Endometrial microvascular endothelial cells (primary cell): ENCODE results near the gene METAP2. TPM values are rescaled to one million over a fixed set of nuclear protein-coding genes. Genes with fewer than 3 reads are reported as not detected.
"Not testable (repeated sequence)": the region's sequence is repeated elsewhere in the genome, so short reads cannot be mapped to it uniquely, and the experiment has no call there.

ENCODE experiments used
- in situ Hi-C: cut with HindIII; loops from 2 replicates; pipeline ENCODE4 v1.10.0; 2017; ENCODE audit warnings: low sequenced_read_pairs, low pct_unique_long_range_greater_than_20kb; ENCODE audit errors: inconsistent ontology term
- total RNA-seq: library from RNA; depleted of rRNA; stranded (reverse); fragments of >200 nt; gene quantifications from one replicate; pipeline ENCODE4 v1.2.3, GENCODE V29; 2015; ENCODE audit errors: inconsistent ontology term

METAP2 gene
- total RNA-seq, 1 donor from 2014 or later: 62.7 TPM

- in situ Hi-C loops: no loop called here
Observed at GRCh38 chr12:95460105-95460504, 13.8 kb upstream of the METAP2 start.

GRCh38 chr12:95460896-95461295 lies 13.1 kb upstream of the METAP2 start:
- in situ Hi-C loops: no loop called here

DNA sequence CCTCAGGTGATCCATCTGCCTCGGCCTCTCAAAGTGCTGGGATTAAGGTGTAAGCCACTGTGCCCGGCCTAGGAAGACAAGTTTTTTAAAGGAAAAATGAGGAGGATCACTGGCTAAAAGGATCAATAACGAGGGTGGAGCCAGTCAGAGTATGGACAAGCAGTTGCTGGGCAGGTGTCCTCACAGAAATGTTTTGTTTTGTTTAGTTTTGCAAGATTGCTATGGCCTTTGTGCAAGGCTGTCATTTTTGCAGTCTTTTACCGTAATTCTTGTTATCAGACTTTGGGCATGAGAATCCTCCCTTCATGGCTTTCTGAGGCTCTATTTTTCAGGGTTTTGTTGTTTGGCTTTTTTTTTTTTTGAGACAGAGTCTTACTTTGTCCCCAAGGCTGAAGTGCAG lies 11.9 kb upstream of the METAP2 start:
- in situ Hi-C loops: no loop called here

DNA sequence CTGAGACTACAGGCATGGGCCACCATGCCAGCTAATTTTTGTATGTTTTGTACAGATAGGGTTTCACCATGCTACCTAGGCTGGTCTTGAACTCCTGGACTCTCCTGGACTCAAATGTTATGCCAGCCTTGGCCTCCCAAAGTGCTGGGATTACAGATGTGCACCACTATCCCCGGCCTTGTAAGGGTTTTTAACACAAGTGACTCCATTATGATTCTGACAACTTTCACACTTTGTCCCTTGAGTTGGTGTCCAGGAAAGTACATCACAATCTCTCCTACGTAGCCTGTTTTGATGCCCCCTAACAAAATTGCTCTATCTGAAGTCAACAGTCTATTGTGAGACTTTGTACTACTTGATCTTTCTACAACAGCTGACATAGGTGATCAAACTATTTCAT lies 11.4 kb upstream of the METAP2 start:
- in situ Hi-C loops: no loop called here

DNA sequence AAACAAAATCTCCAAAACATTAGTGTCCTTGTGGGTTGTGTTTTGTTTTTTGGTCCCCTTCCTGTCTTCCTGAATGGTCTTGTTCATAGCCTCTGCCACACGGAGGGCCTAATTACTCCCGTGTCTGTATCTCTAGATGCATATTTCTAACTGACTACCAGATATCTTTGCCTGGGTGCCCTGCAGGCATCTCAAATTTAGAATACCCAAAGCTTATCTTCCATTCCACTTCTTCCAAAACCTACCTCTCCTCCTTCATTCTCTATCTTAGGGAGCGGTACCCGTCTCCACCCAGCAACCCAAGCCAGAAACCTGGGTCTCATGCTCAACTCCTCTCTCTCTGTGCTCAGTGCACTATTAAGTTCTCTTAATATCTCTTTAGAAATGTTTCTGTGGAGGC lies 10.9 kb upstream of the METAP2 start:
- in situ Hi-C loops: no loop called here

GRCh38 chr12:95463776-95464175 lies 10.2 kb upstream of the METAP2 start:
- in situ Hi-C loops: not testable (repeated sequence)

DNA sequence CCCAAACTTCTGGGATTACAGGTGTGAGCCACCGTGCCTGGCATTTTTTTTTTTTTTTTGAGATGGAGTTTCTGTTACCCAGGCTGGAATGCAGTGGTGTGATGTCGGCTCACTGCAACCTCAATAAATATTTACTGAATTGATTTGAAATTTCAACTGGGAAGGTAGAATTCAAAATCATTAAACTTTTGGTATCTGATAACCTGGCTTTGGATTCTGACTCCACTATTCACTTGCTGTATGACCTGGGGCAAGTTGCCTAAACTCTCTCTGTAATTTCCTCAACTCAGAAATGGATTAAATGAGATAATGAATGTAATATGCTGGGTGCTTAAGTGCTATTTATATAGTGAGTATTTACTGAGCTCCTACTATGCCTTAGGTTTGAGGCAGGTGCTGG lies 8.7 kb upstream of the METAP2 start:
- in situ Hi-C loops: no loop called here

DNA sequence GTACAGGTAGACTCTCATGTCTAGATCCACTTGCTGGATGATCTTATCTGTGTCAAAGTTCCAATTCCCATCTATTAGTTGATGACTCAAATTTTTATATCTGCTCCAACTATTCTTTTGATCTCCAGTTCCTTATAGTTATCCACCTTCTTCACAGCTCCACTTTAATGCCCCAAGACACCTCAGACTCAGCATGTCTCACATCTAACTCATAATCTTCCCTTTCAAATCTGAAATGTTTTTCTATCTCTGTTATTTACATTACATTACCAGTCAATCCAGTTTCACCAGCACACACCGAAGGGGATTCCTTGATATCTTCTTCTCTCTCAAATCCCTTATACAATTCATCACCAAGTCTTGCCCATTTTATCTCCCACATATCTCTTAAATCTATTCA lies 3.7 kb upstream of the METAP2 start:
- in situ Hi-C loops: no loop called here

DNA sequence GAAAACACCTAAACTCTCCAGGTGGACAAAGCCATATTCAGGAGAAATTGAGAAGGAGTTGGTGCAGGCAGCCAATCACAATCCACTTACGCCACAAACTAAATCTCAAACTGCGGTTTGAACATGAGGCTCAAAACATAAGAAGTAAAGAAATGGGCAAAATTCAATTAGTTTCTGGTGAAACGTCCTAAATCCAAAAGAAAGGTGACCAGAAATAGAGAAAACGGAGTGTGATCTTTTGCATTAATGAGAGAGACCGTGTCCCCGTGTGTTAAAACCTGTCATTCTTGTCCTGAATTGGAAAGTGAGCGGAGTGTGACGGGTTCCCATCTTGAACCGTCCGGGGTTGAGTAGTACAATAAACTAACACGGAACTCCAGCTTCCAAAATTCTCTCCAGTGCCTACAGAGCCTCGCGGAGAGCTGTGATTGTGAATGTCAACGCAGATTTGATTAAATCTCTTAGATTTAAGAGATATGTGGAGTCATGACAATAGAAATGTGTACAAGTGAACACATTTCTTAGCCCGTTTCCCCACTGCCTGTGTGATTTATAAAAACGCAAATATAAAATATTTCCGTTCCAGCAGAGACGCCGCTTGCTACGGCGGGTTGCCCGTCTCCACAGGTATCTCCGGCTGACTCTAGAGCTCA lies 595 bp upstream of the METAP2 start:
- in situ Hi-C loops: no loop called here

GRCh38 chr12:95474660-95474958 lies 657 bp downstream of the METAP2 start:
- in situ Hi-C loops: no loop called here

- in situ Hi-C loops: no loop called here
Observed at GRCh38 chr12:95480230-95480629, 6.3 kb downstream of the METAP2 start.

- in situ Hi-C loops: no loop called here
Observed at GRCh38 chr12:95481072-95481471, 7.1 kb downstream of the METAP2 start.

DNA sequence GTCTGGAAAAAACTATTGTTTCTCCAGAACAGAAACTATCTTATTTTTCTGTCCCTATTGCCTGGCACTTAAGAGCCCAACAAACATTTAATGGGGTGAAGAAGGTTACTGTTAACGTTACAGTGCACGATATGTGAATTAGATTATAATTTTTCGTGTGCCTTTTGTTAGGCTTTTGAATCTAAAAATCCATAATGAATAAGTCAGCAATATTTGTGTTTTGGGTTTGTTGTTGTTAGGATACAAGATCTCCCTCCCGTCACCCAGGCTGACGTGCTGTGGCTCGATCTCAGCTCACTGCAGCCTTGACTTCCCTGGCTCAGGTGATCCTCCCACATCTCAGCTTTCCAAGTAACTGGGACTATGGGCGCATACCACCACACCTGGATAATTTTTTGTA lies 7.9 kb downstream of the METAP2 start:
- in situ Hi-C loops: no loop called here

DNA sequence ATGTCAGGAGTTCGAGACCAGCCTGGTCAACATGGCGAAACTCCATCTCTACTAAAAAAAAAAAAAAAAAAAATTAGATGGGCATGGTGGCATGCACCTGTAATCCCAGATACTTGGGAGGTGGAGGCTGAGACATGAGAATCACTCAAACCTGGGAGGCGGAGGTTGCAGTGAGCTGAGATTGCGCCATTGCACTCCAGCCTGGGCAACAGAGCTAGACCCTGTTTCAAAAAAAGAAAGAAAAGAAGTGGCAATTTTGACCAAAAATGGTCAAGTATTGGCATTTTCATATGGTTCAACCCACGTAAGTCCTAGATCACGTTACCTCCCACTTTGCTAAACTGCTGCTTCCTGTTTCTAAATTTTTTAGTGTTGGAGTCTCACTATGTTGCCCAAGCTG lies 8.6 kb downstream of the METAP2 start:
- in situ Hi-C loops: not testable (repeated sequence)

DNA sequence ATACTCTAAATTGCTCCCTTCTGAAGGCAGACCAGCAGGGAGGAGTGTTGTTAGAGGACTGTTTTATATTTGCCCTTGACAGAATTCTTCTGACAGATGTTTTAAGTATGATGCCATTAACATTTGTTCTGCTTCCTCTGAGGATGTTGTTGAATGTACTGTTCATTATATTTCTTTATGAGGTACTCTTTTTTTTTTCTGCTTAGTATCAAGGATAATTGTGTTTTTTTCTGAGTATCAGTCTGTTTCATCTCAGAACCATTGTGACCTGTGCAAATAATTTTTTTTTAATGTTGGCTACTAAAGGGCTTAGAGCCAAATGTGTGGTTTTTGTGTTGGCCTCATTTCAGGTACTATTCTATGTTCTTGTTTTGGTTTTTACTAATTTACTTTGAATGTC lies 10.6 kb downstream of the METAP2 start:
- in situ Hi-C loops: no loop called here

DNA sequence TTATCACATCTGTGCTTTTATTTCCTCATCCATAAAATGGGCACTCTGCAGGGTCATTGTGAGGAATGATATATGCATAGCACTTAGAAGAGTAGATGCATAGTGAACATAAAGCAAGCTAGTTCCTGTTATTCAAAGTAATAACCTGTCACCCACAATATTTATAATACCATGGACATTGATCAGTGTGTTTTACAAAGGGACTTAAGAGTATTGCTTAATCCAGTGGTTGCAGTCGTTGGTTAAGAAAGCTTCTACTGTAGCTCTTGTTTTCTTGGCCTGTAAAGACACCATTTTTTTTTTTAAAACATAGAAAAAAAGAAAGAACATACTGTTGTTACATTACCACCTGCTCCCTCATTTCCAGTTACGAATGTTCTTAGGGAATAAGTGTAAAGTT lies 13.1 kb downstream of the METAP2 start:
- in situ Hi-C loops: no loop called here

DNA sequence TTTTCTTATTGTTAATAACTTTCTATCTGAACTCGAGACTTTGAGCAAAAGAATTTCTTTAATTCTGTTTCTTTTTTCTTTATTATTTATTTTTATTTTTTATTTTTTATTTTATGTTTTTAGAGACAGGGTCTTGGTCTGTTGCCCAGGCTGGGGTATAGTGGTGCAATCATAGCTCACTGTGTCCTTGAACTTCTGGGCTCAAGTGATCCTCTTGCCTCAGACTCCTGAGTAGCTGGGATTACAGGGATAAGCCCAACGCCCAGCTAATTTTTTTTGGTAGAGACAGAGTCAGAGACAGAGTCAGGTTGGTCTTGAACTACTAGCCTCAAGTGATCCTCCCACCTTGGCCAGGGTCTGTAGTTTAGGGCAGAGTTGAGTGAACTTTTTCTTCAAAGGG lies 18.5 kb downstream of the METAP2 start:
- in situ Hi-C loops: no loop called here

DNA sequence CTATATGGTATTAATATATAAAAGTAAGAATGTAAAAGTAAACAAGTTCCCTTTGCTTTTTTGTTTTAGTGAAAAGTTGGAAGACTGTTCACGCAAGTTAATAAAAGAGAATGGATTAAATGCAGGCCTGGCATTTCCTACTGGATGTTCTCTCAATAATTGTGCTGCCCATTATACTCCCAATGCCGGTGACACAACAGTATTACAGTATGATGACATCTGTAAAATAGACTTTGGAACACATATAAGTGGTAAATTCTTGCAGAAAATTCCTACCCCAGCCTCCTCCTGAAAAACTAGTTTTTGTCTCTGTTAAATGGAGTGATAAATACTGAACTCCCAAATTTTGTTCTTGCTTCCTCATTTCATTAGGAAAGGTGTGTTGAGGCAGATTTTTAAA lies 20.9 kb downstream of the METAP2 start:
- in situ Hi-C loops: no loop called here

DNA sequence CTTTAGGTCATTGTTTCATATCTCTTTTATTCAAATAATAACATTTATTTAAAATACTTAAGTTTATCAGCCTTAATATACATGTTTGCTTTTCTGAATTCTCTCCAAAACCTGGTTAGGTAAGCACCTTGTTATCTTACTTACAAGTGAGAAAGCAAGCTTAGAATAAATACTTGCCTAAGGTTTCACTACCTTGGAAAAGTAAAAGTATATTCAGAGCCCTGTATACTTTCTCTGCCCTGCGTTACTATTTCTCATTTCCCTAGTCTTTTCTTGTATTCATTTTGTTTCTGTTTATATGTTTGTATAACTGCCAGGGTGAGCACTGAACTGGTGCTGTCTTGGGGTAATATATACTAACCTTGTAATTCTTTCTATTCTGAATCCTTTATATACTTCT lies 21.5 kb downstream of the METAP2 start:
- in situ Hi-C loops: no loop called here

DNA sequence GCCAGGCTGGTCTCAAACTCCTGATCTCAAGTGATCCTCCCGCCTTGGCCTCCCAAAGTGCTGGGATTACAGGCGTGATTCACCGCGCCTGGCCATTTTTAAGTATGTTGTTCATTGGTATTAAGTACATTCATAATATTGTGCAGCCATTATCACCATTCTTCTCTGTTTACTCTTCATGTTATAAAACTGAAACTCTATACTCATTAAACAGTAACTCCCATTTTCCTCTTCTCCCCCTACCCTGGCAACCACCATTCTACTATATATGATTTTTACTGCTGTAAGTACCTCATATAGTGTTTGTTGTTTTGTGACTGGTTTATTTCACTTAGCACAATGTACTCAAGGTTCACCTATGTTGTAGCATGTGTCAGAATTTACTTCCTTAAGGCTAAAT lies 23.1 kb downstream of the METAP2 start:
- in situ Hi-C loops: no loop called here

- in situ Hi-C loops: no loop called here
Observed at GRCh38 chr12:95498968-95499367, 25.0 kb downstream of the METAP2 start.

- in situ Hi-C loops: no loop called here
Observed at GRCh38 chr12:95499772-95500171, 25.8 kb downstream of the METAP2 start.
